HG03575 (cell line): Measurements from ENCODE around the gene PSMC4.
"Not testable (repeated sequence)": the region's sequence is repeated elsewhere in the genome, so short reads cannot be mapped to it uniquely, and the experiment has no call there.

Experiments used
- ATAC-seq: cut with Tn5 transposase; IDR thresholded peaks from one replicate; pipeline ENCODE4 v1.9.1; 2021; ENCODE audit not compliant: unreplicated experiment, insufficient number of reproducible peaks, low FRiP score; ENCODE audit errors: extremely low read depth

Gene PSMC4

GRCh38 chr19:39941615-39942365 is 29.2 kb upstream of the PSMC4 start:
- no peak for ATAC-seq

GRCh38 chr19:39942366-39942730 is 28.6 kb upstream of the PSMC4 start:
- no peak for ATAC-seq

GRCh38 chr19:39943586-39943985 is 27.4 kb upstream of the PSMC4 start:
- ATAC-seq: no peak

- ATAC-seq: no peak
Measured at GRCh38 chr19:39946532-39946931, 24.4 kb upstream of the PSMC4 start.

- ATAC-seq: no peak
Measured at GRCh38 chr19:39949026-39949747, 21.8 kb upstream of the PSMC4 start.

- no peak for ATAC-seq
Measured at GRCh38 chr19:39951065-39951650, 19.8 kb upstream of the PSMC4 start.

GRCh38 chr19:39951686-39952085 is 19.3 kb upstream of the PSMC4 start:
- no peak for ATAC-seq

GRCh38 chr19:39953915-39954314 is 17.1 kb upstream of the PSMC4 start:
- no peak for ATAC-seq

- not testable (repeated sequence) for ATAC-seq
Measured at GRCh38 chr19:39957886-39958285, 13.1 kb upstream of the PSMC4 start.

GRCh38 chr19:39958942-39959341 is 12.0 kb upstream of the PSMC4 start:
- ATAC-seq: not testable (repeated sequence)

GRCh38 chr19:39959407-39959806 is 11.6 kb upstream of the PSMC4 start:
- not testable (repeated sequence) for ATAC-seq

- no peak for ATAC-seq
Measured at GRCh38 chr19:39963898-39964297, 7.1 kb upstream of the PSMC4 start.

- no peak for ATAC-seq
Measured at GRCh38 chr19:39966617-39967016, 4.3 kb upstream of the PSMC4 start.

- no peak for ATAC-seq
Measured at GRCh38 chr19:39967561-39967960, 3.4 kb upstream of the PSMC4 start.

GRCh38 chr19:39968789-39969188 is 2.2 kb upstream of the PSMC4 start:
- ATAC-seq: no peak

- no peak for ATAC-seq
Measured at GRCh38 chr19:39969266-39969665, 1.7 kb upstream of the PSMC4 start.

GRCh38 chr19:39969681-39970424 is 1.1 kb upstream of the PSMC4 start:
- ATAC-seq: no peak

- ATAC-seq: no peak
Measured at GRCh38 chr19:39970425-39970674, 615 bp upstream of the PSMC4 start.

- ATAC-seq: no peak
Measured at GRCh38 chr19:39971380-39972035, 543 bp downstream of the PSMC4 start.
